Heart left ventricle (tissue), 13 donors: ENCODE results near the gene RFNG.

Source experiments
- POLR2A ChIP-seq, 2 donors: fragments of 450-650 bp; IDR thresholded peaks; one replicate each; pipeline ENCODE4 v1.6.1; 2017; ENCODE audit warnings: antibody characterized with exemption in 2 of 2, mild to moderate bottlenecking in 2 of 2, moderate library complexity in 2 of 2
- TF ChIP-seq, protein P1 (sequence below), 12 donors: fragments of 200-600 bp; sonication (generic) in 4 of 12; IDR thresholded peaks; one replicate each; pipeline versions ENCODE4 v1.5.0 to v1.8.0; 2018 to 2022; ENCODE audit warnings: antibody characterized with exemption in 12 of 12, mild to moderate bottlenecking in 5 of 12
- donor health status: ischemic (EF 13 %, LVEDD 7.1; RV severe dilation, severe dysfunction).
- donor health status: DM: no; HTN: yes; CAD: no.
- donor health status: DM: no; HTN: no; CAD: no.
- donor health status: ischemic (EF 25% LVEDD 6.9; RV normal size, moderate dysfunction).
- donor health status: ischemic (EF 25% LVEDD 5.7; RV mildly dilated, moderate dysfunction).
- donor health status: ischemic (EF 35%, LVEDD 5.7; RV mildly dilated, moderate dysfunction).
- donor health status: nonischemic (EF 11% LVEDD 7.7; RV severe dilation, severe dysfunction).
- donor health status: DM: yes; HTN: yes; CAD: no.
- donor health status: PGD.
- donor health status: ischemic (EF 29% LVEDD 5.4; RV normal size, mild dysfunction).
- donor health status: nonischemic (EF 23%, LVEDD 6.1; RV moderate dilation, normal function).

GRCh38 chr17:82088838-82089722, 37.5 kb upstream of the RFNG start:
- TF ChIP-seq, protein P1, sequence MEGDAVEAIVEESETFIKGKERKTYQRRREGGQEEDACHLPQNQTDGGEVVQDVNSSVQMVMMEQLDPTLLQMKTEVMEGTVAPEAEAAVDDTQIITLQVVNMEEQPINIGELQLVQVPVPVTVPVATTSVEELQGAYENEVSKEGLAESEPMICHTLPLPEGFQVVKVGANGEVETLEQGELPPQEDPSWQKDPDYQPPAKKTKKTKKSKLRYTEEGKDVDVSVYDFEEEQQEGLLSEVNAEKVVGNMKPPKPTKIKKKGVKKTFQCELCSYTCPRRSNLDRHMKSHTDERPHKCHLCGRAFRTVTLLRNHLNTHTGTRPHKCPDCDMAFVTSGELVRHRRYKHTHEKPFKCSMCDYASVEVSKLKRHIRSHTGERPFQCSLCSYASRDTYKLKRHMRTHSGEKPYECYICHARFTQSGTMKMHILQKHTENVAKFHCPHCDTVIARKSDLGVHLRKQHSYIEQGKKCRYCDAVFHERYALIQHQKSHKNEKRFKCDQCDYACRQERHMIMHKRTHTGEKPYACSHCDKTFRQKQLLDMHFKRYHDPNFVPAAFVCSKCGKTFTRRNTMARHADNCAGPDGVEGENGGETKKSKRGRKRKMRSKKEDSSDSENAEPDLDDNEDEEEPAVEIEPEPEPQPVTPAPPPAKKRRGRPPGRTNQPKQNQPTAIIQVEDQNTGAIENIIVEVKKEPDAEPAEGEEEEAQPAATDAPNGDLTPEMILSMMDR (IDR thresholded peaks at IDR 0.05), result no peak
- no peak for TF ChIP-seq POLR2A (IDR thresholded peaks at IDR 0.05)
